ENCODE data around the gene PAX8.

Gene PAX8

GRCh38 chr2:113223813-113224212 lies 54.9 kb downstream of the PAX8 start:
- no peak overlapping the region for H3K4me3 ChIP-seq (ENCODE audit: insufficient read depth, low read depth, low read length, poor library complexity, severe bottlenecking)
- no peak for DNase-seq
- H3K36me3 ChIP-seq (ENCODE audit: control insufficient read depth, insufficient read depth, low read length): no peaks in the 10 kb centered on the region
- no peaks in the 10 kb centered on the region for H3K4me1 ChIP-seq (ENCODE audit: control insufficient read depth, insufficient read depth, low read length, poor library complexity, severe bottlenecking)
- H3K27ac ChIP-seq (ENCODE audit: insufficient read depth, low read length, poor library complexity, severe bottlenecking): no peak overlapping the region
- H3K9me3 ChIP-seq (ENCODE audit: control insufficient read depth, low read length): no peaks in the 10 kb centered on the region
- no peaks in the 10 kb centered on the region for H3K27me3 ChIP-seq (replicated peaks; ENCODE audit: control insufficient read depth, insufficient read depth, low read length, poor library complexity, severe bottlenecking)

- H3K9me3 ChIP-seq (ENCODE audit: control insufficient read depth, low read length): no peaks in the 10 kb centered on the region
- H3K27me3 ChIP-seq (replicated peaks; ENCODE audit: control insufficient read depth, insufficient read depth, low read length, poor library complexity, severe bottlenecking): no peaks in the 10 kb centered on the region
- no peaks in the 10 kb centered on the region for H3K4me1 ChIP-seq (ENCODE audit: control insufficient read depth, insufficient read depth, low read length, poor library complexity, severe bottlenecking)
- no peaks in the 10 kb centered on the region for H3K36me3 ChIP-seq (ENCODE audit: control insufficient read depth, insufficient read depth, low read length)
- H3K4me3 ChIP-seq (ENCODE audit: insufficient read depth, low read depth, low read length, poor library complexity, severe bottlenecking): no peak overlapping the region
- no peak overlapping the region for H3K27ac ChIP-seq (ENCODE audit: insufficient read depth, low read length, poor library complexity, severe bottlenecking)
- no peak for DNase-seq
These were observed 56.9 kb downstream of the PAX8 start for GRCh38 chr2:113221846-113222245.

DNA sequence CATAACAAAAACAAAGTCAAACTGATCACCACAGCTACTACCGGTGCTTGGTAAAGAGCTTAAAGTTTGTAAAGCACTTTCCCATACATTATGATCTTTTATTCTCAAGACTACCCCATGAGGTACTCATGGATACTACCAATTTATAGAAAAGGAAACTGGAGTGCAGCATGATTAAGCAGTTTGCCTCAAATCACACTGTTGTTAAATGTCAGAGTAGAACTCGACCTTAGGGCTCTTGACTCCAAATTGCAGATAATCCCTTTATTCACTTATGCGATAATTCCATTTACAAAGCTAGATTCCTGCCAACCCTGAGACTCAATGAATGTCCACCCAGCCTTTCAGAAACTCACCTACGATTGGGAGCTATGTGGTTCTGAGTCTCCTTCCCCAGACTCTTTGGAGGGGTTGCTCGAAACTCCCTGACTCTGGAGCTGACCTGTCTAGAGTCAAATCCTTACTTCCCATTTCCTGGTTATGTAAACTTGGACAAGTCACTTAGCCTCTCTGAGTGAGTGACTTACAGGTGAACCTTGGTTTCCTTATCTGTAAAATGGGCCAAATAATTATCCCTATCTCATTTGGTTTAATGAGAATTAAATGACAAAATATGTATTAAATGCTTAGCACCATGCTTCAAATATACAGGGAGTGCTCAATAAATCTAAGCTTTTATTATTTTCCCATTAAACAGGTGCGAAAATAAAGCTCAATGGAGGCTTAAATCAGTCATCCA lies 57.6 kb downstream of the PAX8 start:
- Histone ChIP-seq H3K36me3 (ENCODE audit: control insufficient read depth, insufficient read depth, low read length) (no peaks in the 10 kb centered on the region), H3K27me3 (replicated peaks; ENCODE audit: control insufficient read depth, insufficient read depth, low read length, poor library complexity, severe bottlenecking) (no peaks in the 10 kb centered on the region), H3K27ac (ENCODE audit: insufficient read depth, low read length, poor library complexity, severe bottlenecking) (no peak overlapping the region), H3K4me1 (ENCODE audit: control insufficient read depth, insufficient read depth, low read length, poor library complexity, severe bottlenecking) (no peaks in the 10 kb centered on the region), H3K4me3 (ENCODE audit: insufficient read depth, low read depth, low read length, poor library complexity, severe bottlenecking) (no peak overlapping the region), H3K9me3 (ENCODE audit: control insufficient read depth, low read length) (no peaks in the 10 kb centered on the region)
- DNase-seq: no peak

DNA sequence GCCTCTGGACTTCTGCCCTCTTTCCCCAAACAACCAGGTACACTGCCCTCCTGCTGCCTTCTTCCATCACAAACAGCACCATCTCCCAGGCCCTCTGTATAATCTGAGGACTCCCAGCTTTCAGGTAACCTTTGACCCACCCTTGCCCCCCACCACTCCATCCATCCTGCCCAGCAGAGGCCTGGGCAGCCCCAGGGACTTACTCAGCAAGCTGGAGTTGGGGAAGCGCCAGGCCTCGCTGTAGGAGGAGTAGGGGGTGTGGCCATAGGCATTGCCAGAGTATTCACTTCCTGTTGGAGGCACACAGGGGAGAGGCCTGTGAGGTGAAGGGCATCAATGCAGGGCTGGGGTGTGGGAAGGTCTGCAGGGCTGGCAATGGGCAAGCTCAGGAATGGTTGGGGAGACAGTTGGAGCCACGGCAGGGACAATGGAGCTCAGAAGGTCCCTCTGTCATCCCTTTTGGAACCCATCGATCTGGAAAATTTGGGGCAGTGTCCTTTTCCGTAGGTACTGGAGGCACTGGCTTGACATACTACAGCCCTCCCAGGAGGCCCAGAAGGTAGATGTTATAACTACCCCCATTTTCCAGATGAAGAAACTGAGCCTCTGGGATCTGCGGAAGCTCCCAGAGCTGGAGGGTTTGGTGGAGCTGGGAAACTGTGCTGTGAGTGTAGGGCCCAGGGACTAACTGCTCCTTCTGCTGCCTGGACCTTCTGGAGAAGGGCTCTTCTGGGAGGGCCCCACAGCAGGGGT lies 58.7 kb downstream of the PAX8 start:
- no peak for DNase-seq
- Histone ChIP-seq H3K4me1 (ENCODE audit: control insufficient read depth, insufficient read depth, low read length, poor library complexity, severe bottlenecking) (no peaks in the 10 kb centered on the region), H3K4me3 (ENCODE audit: insufficient read depth, low read depth, low read length, poor library complexity, severe bottlenecking) (no peak overlapping the region), H3K27me3 (replicated peaks; ENCODE audit: control insufficient read depth, insufficient read depth, low read length, poor library complexity, severe bottlenecking) (no peaks in the 10 kb centered on the region), H3K36me3 (ENCODE audit: control insufficient read depth, insufficient read depth, low read length) (no peaks in the 10 kb centered on the region), H3K9me3 (ENCODE audit: control insufficient read depth, low read length) (no peaks in the 10 kb centered on the region), H3K27ac (ENCODE audit: insufficient read depth, low read length, poor library complexity, severe bottlenecking) (no peak overlapping the region)

- Histone ChIP-seq H3K4me1 (ENCODE audit: control insufficient read depth, insufficient read depth, low read length, poor library complexity, severe bottlenecking) (no peaks in the 10 kb centered on the region), H3K9me3 (ENCODE audit: control insufficient read depth, low read length) (no peaks in the 10 kb centered on the region), H3K27ac (ENCODE audit: insufficient read depth, low read length, poor library complexity, severe bottlenecking) (no peak overlapping the region), H3K4me3 (ENCODE audit: insufficient read depth, low read depth, low read length, poor library complexity, severe bottlenecking) (no peak overlapping the region), H3K36me3 (ENCODE audit: control insufficient read depth, insufficient read depth, low read length) (no peaks in the 10 kb centered on the region), H3K27me3 (replicated peaks; ENCODE audit: control insufficient read depth, insufficient read depth, low read length, poor library complexity, severe bottlenecking) (no peaks in the 10 kb centered on the region)
- DNase-seq: no peak
These were observed 59.2 kb downstream of the PAX8 start for GRCh38 chr2:113219525-113219888.

- H3K4me1 ChIP-seq (ENCODE audit: control insufficient read depth, insufficient read depth, low read length, poor library complexity, severe bottlenecking): no peaks in the 10 kb centered on the region
- H3K4me3 ChIP-seq (ENCODE audit: insufficient read depth, low read depth, low read length, poor library complexity, severe bottlenecking): no peak overlapping the region
- no peaks in the 10 kb centered on the region for H3K36me3 ChIP-seq (ENCODE audit: control insufficient read depth, insufficient read depth, low read length)
- H3K9me3 ChIP-seq (ENCODE audit: control insufficient read depth, low read length): no peaks in the 10 kb centered on the region
- H3K27ac ChIP-seq (ENCODE audit: insufficient read depth, low read length, poor library complexity, severe bottlenecking): no peak overlapping the region
- no peaks in the 10 kb centered on the region for H3K27me3 ChIP-seq (replicated peaks; ENCODE audit: control insufficient read depth, insufficient read depth, low read length, poor library complexity, severe bottlenecking)
- DNase-seq: no peak
These were observed 59.7 kb downstream of the PAX8 start for GRCh38 chr2:113219092-113219441.

GRCh38 chr2:113218283-113219091 lies 60.2 kb downstream of the PAX8 start:
- Histone ChIP-seq H3K9me3 (ENCODE audit: control insufficient read depth, low read length) (no peaks in the 10 kb centered on the region), H3K4me3 (ENCODE audit: insufficient read depth, low read depth, low read length, poor library complexity, severe bottlenecking) (no peak overlapping the region), H3K36me3 (ENCODE audit: control insufficient read depth, insufficient read depth, low read length) (no peaks in the 10 kb centered on the region), H3K4me1 (ENCODE audit: control insufficient read depth, insufficient read depth, low read length, poor library complexity, severe bottlenecking) (no peaks in the 10 kb centered on the region), H3K27me3 (replicated peaks; ENCODE audit: control insufficient read depth, insufficient read depth, low read length, poor library complexity, severe bottlenecking) (no peaks in the 10 kb centered on the region), H3K27ac (ENCODE audit: insufficient read depth, low read length, poor library complexity, severe bottlenecking) (no peak overlapping the region)
- DNase-seq: no peak

GRCh38 chr2:113217455-113218282 lies 61.1 kb downstream of the PAX8 start:
- H3K27me3 ChIP-seq (replicated peaks; ENCODE audit: control insufficient read depth, insufficient read depth, low read length, poor library complexity, severe bottlenecking): no peaks in the 10 kb centered on the region
- H3K9me3 ChIP-seq (ENCODE audit: control insufficient read depth, low read length): no peaks in the 10 kb centered on the region
- no peak overlapping the region for H3K27ac ChIP-seq (ENCODE audit: insufficient read depth, low read length, poor library complexity, severe bottlenecking)
- no peak for DNase-seq
- no peaks in the 10 kb centered on the region for H3K36me3 ChIP-seq (ENCODE audit: control insufficient read depth, insufficient read depth, low read length)
- no peaks in the 10 kb centered on the region for H3K4me1 ChIP-seq (ENCODE audit: control insufficient read depth, insufficient read depth, low read length, poor library complexity, severe bottlenecking)
- no peak overlapping the region for H3K4me3 ChIP-seq (ENCODE audit: insufficient read depth, low read depth, low read length, poor library complexity, severe bottlenecking)

- DNase-seq: no peak
- Histone ChIP-seq H3K4me3 (ENCODE audit: insufficient read depth, low read depth, low read length, poor library complexity, severe bottlenecking) (no peak overlapping the region), H3K4me1 (ENCODE audit: control insufficient read depth, insufficient read depth, low read length, poor library complexity, severe bottlenecking) (no peaks in the 10 kb centered on the region), H3K36me3 (ENCODE audit: control insufficient read depth, insufficient read depth, low read length) (no peaks in the 10 kb centered on the region), H3K27me3 (replicated peaks; ENCODE audit: control insufficient read depth, insufficient read depth, low read length, poor library complexity, severe bottlenecking) (no peaks in the 10 kb centered on the region), H3K27ac (ENCODE audit: insufficient read depth, low read length, poor library complexity, severe bottlenecking) (no peak overlapping the region), H3K9me3 (ENCODE audit: control insufficient read depth, low read length) (no peaks in the 10 kb centered on the region)
These were observed 61.7 kb downstream of the PAX8 start for GRCh38 chr2:113216891-113217454.

All from effector memory CD4-positive, alpha-beta T cell (primary cell).